Measurements from ENCODE around the gene TEX13D.

DNA sequence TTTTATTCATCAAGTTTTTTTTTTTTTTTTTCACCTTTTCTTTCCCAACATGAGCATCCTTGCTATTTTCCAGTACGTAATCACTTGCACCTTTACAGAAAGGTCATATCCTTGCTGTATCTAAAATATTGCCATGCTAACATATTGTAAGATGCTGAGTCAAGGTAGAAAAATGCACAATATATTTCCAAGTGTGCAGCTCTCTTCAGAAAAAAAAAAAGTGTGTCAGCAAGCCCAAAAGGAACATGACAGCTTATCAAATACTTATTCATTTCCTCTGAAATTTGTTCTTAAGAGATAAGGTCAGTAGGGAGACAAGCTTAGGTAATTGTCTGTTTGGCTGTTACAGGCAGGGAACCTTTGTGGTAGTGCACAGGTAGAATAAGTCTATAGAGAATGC lies 40.9 kb downstream of the TEX13D start:
- TF ChIP-seq GABPA (IDR thresholded peaks at IDR 0.05 in 1 of 2, conservative IDR thresholded peaks at IDR 0.05 in 1 of 2) = no peak
- TF ChIP-seq, protein P1, sequence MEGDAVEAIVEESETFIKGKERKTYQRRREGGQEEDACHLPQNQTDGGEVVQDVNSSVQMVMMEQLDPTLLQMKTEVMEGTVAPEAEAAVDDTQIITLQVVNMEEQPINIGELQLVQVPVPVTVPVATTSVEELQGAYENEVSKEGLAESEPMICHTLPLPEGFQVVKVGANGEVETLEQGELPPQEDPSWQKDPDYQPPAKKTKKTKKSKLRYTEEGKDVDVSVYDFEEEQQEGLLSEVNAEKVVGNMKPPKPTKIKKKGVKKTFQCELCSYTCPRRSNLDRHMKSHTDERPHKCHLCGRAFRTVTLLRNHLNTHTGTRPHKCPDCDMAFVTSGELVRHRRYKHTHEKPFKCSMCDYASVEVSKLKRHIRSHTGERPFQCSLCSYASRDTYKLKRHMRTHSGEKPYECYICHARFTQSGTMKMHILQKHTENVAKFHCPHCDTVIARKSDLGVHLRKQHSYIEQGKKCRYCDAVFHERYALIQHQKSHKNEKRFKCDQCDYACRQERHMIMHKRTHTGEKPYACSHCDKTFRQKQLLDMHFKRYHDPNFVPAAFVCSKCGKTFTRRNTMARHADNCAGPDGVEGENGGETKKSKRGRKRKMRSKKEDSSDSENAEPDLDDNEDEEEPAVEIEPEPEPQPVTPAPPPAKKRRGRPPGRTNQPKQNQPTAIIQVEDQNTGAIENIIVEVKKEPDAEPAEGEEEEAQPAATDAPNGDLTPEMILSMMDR (IDR thresholded peaks at IDR 0.05; ENCODE audit: low read depth, low read length, missing input control) = no peak
- no peak for TF ChIP-seq NR2F2 (IDR thresholded peaks at IDR 0.05)
- no peak for TF ChIP-seq RAD21 (IDR thresholded peaks at IDR 0.05)
- TF ChIP-seq TAF1 (conservative IDR thresholded peaks at IDR 0.05) = no peak
- TF ChIP-seq, protein P2, sequence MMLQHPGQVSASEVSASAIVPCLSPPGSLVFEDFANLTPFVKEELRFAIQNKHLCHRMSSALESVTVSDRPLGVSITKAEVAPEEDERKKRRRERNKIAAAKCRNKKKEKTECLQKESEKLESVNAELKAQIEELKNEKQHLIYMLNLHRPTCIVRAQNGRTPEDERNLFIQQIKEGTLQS (IDR thresholded peaks at IDR 0.05) = no peak
- no peak for TF ChIP-seq JUND (IDR thresholded peaks at IDR 0.05)
